ENCODE data around the gene ADAMTS18. TPM values are rescaled to one million over a fixed set of nuclear protein-coding genes. Genes with fewer than 3 reads are reported as not detected.

The ADAMTS18 gene
- total and polyA plus RNA-seq, 2 of the 8 experiments (the other 6 are each of a cell fraction or from before 2014, with no cell fraction given) = 0.05 to 0.19 TPM

DNA sequence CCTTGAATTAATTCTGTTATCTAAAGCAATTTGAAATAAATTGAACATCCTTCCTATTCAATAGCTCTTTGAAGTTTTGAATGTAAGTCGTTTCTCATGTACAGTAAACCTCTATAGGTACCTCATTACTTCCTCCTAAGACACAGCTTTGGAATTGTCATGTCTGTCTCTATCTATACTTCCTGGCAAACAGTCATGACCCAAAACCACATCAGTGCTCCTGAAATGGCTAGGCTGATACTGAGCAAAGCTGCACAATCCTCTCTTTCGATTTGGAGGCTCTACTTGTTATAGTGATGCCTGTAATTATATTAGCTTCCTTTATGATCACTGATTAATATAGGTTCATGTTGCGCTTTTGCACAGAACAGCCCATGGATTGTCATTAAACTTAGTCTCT lies 110.1 kb downstream of the ADAMTS18 start (continued):
- TF ChIP-seq, protein P1, sequence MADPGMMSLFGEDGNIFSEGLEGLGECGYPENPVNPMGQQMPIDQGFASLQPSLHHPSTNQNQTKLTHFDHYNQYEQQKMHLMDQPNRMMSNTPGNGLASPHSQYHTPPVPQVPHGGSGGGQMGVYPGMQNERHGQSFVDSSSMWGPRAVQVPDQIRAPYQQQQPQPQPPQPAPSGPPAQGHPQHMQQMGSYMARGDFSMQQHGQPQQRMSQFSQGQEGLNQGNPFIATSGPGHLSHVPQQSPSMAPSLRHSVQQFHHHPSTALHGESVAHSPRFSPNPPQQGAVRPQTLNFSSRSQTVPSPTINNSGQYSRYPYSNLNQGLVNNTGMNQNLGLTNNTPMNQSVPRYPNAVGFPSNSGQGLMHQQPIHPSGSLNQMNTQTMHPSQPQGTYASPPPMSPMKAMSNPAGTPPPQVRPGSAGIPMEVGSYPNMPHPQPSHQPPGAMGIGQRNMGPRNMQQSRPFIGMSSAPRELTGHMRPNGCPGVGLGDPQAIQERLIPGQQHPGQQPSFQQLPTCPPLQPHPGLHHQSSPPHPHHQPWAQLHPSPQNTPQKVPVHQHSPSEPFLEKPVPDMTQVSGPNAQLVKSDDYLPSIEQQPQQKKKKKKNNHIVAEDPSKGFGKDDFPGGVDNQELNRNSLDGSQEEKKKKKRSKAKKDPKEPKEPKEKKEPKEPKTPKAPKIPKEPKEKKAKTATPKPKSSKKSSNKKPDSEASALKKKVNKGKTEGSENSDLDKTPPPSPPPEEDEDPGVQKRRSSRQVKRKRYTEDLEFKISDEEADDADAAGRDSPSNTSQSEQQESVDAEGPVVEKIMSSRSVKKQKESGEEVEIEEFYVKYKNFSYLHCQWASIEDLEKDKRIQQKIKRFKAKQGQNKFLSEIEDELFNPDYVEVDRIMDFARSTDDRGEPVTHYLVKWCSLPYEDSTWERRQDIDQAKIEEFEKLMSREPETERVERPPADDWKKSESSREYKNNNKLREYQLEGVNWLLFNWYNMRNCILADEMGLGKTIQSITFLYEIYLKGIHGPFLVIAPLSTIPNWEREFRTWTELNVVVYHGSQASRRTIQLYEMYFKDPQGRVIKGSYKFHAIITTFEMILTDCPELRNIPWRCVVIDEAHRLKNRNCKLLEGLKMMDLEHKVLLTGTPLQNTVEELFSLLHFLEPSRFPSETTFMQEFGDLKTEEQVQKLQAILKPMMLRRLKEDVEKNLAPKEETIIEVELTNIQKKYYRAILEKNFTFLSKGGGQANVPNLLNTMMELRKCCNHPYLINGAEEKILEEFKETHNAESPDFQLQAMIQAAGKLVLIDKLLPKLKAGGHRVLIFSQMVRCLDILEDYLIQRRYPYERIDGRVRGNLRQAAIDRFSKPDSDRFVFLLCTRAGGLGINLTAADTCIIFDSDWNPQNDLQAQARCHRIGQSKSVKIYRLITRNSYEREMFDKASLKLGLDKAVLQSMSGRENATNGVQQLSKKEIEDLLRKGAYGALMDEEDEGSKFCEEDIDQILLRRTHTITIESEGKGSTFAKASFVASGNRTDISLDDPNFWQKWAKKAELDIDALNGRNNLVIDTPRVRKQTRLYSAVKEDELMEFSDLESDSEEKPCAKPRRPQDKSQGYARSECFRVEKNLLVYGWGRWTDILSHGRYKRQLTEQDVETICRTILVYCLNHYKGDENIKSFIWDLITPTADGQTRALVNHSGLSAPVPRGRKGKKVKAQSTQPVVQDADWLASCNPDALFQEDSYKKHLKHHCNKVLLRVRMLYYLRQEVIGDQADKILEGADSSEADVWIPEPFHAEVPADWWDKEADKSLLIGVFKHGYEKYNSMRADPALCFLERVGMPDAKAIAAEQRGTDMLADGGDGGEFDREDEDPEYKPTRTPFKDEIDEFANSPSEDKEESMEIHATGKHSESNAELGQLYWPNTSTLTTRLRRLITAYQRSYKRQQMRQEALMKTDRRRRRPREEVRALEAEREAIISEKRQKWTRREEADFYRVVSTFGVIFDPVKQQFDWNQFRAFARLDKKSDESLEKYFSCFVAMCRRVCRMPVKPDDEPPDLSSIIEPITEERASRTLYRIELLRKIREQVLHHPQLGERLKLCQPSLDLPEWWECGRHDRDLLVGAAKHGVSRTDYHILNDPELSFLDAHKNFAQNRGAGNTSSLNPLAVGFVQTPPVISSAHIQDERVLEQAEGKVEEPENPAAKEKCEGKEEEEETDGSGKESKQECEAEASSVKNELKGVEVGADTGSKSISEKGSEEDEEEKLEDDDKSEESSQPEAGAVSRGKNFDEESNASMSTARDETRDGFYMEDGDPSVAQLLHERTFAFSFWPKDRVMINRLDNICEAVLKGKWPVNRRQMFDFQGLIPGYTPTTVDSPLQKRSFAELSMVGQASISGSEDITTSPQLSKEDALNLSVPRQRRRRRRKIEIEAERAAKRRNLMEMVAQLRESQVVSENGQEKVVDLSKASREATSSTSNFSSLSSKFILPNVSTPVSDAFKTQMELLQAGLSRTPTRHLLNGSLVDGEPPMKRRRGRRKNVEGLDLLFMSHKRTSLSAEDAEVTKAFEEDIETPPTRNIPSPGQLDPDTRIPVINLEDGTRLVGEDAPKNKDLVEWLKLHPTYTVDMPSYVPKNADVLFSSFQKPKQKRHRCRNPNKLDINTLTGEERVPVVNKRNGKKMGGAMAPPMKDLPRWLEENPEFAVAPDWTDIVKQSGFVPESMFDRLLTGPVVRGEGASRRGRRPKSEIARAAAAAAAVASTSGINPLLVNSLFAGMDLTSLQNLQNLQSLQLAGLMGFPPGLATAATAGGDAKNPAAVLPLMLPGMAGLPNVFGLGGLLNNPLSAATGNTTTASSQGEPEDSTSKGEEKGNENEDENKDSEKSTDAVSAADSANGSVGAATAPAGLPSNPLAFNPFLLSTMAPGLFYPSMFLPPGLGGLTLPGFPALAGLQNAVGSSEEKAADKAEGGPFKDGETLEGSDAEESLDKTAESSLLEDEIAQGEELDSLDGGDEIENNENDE (IDR thresholded peaks at IDR 0.05; ENCODE audit: insufficient replicate concordance, low read length) = no peak
- TF ChIP-seq RBBP5 (IDR thresholded peaks at IDR 0.05; ENCODE audit: borderline replicate concordance, low read depth, low read length) (no peak), SP4 (IDR thresholded peaks at IDR 0.05; ENCODE audit: low read length) (no peak)
- TF ChIP-seq, protein P2, sequence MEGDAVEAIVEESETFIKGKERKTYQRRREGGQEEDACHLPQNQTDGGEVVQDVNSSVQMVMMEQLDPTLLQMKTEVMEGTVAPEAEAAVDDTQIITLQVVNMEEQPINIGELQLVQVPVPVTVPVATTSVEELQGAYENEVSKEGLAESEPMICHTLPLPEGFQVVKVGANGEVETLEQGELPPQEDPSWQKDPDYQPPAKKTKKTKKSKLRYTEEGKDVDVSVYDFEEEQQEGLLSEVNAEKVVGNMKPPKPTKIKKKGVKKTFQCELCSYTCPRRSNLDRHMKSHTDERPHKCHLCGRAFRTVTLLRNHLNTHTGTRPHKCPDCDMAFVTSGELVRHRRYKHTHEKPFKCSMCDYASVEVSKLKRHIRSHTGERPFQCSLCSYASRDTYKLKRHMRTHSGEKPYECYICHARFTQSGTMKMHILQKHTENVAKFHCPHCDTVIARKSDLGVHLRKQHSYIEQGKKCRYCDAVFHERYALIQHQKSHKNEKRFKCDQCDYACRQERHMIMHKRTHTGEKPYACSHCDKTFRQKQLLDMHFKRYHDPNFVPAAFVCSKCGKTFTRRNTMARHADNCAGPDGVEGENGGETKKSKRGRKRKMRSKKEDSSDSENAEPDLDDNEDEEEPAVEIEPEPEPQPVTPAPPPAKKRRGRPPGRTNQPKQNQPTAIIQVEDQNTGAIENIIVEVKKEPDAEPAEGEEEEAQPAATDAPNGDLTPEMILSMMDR (IDR thresholded peaks at IDR 0.05; ENCODE audit: control extremely low read depth in 1 of 3, insufficient read depth in 1 of 3, low read depth in 1 of 3, low read length in 3 of 3) = no peak
- TF ChIP-seq, protein P3, sequence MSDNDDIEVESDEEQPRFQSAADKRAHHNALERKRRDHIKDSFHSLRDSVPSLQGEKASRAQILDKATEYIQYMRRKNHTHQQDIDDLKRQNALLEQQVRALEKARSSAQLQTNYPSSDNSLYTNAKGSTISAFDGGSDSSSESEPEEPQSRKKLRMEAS (IDR thresholded peaks at IDR 0.05) = no peak
- TF ChIP-seq, protein P4, sequence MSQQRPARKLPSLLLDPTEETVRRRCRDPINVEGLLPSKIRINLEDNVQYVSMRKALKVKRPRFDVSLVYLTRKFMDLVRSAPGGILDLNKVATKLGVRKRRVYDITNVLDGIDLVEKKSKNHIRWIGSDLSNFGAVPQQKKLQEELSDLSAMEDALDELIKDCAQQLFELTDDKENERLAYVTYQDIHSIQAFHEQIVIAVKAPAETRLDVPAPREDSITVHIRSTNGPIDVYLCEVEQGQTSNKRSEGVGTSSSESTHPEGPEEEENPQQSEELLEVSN (IDR thresholded peaks at IDR 0.05) = no peak

Measured in H1 (cell line).